ENCODE results near the gene AGBL4.

Gene AGBL4

DNA sequence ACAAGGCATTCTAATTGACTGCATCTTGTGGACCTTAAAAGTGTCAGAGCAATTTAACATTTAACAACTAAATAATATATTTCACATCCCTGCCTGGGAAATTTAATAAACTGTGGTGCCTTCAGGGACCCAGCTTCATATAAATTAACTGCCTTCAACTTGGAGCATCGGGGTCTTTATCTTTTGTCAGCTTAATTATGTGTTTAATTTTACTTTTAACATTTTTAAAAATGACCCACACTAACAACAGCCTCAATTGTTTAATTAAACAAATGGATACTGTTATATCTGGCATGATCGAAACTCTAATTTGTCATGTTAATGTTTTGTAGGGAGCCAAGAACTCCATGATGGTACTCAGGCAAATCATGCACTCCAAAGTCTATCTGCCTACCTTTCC, 857.7 kb downstream of the AGBL4 start:
- FAIRE-seq, result no peak

DNA sequence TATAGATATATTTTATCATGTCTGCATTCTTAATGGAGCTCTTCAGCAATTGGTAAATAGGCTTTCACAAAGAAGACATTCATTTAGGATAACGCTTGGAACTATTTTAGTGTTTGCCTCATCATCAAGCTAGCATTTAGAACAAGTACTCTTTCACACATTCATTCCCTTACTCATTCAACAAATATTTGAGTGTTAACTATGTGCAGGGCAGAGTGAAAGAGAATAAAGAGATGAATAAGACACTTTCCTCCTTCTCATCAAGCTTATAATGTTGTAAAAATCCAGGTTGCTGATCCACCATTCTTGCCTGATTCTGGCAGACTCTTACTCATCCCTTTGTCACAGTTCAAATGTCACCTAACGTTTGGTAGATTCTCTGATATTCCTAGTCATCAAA, 860.7 kb downstream of the AGBL4 start:
- no peak for FAIRE-seq

DNA sequence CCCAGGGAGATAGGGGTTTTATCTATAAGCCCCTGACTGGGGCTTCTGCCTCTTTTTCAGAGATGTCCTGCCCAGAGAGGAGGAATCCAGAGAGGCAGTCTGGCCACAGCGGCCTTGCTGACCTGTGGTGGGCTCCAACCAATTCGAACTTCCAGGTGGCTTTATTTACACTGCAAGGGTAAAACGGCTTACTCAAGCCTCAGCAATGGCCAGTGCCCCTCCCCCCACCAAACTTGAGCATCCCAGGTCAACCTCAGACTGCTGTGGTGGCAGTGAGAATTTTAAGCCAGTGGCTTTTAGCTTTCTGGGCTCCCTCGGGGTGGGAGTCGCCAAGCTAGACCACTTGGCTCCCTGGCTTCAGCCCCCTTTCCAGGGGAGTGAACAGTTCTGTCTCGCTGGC, 863.1 kb downstream of the AGBL4 start:
- FAIRE-seq, result no peak

DNA sequence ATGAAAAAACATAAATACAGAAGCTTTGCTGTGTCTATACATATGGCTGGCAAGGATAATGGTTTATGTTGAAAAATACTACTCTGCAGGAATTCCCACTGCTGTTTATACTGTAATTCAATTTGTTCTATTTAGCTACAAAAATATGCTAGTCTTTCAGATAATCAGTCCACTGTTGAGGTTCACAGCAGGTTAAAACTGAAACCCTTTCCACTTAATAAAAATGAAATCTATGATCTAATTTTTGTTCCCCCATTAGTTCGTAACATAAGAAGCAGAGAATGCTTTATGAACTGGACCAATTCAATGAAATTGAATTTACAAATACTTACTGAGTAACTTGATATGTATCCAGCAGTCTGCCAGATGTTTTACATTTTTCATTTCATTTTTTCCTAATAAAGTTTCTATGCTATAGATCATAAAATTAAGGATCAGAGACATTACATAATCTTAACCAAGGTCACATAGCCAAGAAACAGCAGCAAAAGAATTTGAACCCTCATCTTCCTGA, 887.0 kb downstream of the AGBL4 start:
- FAIRE-seq, result no peak

DNA sequence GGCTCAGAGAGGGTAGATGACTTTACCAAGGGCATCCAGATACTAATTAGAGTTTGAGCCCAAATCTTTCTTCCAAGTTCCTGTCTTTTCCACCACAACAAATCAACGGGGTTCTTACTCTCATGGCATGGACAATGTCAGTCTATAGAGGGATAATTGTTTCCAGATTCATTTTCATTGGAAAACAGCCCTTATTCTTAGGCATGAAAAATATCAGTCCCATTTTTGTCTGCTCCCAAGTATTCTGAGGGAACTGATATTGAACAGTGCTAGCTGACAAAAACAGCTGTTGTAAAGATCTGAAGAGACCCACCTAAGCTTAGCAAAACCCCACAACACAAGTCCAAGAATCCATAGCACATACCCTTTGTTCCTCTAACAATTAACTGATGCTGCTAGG, 898.0 kb downstream of the AGBL4 start:
- no peak for FAIRE-seq

DNA sequence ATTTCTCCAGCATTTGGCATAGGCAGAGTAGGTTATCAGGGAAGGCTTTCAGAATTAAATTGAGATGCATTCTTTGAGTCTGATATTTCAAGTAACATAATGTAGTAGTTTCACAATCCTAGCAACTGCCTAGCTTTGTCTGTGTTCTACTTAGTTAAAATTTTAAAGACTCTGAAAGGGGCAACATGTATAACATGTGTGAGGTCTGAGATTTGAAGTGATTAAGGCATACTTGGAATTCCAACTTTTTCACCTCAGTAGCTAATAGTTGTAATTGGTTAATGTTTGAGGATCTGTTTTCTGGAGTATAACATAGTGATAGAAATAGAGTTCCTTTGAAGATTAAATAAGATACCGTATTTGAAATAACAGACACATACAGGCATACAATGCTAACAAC, 911.8 kb downstream of the AGBL4 start:
- FAIRE-seq, result no peak

DNA sequence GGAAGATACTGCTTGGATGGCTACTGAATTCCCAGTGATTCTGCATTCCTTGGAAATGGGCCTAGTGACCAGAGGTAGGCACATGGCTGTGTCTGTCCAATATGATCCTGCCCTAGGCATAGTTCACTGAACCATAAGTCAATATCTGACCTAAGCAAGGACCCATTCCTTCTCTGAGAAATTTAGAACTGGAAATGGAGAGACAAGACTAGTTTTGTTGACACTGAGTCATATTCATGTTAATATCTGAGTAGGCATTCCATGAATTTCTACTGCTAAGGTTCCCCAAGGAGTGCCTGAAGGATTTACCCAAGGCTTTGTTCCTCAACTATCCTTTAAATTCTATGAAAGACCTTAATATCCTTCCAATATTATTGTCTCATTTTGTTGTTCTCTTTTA, 917.3 kb downstream of the AGBL4 start:
- no peak for FAIRE-seq

DNA sequence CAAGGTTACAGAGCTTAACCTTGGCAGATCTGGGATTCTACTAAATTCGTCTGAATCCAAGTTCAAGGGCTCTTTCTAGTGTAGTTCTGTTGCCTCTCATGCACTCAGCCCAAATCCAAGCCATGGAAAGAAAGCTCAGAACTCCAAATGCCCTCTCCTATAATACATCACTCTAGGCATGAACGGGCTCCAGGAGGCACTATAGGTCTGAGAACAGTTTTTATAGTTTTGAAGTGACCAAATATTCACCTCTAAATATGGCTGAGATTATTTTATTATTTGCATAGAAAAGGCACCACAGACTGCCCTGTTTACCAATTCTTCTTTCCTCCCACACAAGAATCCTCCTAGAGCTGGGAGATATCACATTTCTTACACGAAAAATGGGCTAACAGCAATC, 919.2 kb downstream of the AGBL4 start:
- no peak for FAIRE-seq

DNA sequence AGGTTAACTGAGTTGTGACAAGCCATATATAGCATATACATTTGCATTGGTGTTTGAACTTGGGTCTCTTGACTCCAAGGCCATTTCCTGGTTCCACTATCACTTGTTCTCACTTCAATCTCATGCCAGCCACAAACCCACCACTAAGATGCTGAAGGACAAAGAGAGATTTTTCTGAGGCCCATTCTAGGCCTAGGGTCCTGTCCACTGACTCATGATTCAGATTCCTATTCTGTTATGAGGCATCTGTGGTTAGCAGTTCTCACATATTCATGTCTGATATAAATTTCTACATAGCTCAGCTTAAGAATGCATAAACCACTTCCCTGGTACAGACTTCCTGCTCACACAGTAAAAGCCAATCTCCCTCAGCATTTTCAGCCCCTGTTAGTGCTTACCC, 921.0 kb downstream of the AGBL4 start:
- no peak for FAIRE-seq

DNA sequence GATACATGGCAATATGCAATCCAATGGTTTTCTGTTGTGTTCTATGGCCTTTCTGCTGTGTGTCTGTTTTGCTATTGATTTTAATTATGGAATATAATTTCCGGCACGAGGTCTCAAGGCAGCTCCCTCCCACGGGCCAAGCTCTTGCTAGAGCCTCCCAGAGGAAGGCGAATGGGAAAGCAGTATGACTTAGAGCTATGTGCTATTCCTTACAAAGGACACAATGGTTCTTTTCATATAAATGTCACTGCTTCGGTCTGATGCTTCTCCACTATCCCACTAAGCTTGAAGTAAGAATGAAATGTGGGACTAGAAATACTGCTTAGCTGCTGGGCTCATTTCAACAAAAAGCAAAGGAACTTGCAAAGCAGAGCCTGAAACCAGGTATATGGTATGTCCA, 924.9 kb downstream of the AGBL4 start:
- FAIRE-seq, result no peak

DNA sequence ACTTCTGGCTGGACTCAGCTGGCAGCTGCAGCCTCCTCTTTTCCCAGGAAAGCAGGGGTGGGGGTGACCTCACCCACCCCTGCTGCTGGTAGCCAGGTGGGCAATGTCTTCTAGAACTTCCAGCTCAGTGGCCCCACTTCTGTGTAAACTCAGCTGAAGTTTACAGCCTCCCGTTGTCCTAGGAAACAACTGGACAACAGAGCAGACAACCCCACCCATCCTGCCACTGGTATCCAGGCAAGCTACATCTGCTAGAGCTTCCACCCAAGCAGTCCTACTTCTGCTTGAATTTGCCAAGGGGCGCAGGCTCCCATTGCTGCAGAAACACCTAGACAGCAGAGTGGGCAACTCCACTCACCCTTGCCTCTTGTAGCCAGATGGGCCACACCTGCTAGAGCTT, 937.4 kb downstream of the AGBL4 start:
- FAIRE-seq, result no peak

DNA sequence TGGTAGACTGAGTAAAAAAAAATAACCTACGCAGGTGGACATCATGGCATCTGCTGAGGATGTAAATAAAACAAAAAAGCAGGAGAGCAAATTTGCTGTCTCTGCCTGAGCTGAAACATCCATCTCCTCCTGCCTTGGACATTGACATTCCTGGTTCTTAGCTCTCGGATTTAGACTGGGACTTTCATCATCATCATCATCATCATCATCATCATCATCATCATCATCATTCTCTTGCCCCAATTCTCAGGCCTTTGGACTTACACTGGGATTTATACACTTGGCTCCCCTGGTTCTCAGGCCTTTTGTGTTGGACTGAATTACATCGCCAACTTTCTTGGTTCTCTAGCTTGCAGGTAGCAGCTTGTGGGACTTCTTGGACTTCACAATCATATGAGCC, 938.7 kb downstream of the AGBL4 start:
- no peak for FAIRE-seq

DNA sequence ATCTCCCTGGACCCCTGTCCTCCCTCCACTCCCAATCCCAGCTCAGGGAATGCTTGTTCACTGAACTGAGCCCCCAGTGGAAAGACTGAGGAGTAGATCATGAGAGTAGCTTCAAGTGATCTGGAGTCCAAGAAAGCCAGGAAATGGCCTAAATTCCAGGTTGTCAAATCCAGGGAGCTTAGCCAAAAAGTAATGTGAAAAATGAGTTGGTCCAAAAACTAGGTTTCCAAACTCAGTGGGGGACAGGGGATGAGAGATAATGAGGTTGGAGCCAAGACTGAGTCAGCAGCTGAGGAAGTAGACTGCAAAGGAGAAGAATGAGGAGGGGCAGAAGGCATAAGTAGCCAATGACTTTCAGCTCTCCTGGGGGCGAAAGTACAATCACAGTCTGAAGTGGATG, 963.0 kb downstream of the AGBL4 start:
- no peak for FAIRE-seq

DNA sequence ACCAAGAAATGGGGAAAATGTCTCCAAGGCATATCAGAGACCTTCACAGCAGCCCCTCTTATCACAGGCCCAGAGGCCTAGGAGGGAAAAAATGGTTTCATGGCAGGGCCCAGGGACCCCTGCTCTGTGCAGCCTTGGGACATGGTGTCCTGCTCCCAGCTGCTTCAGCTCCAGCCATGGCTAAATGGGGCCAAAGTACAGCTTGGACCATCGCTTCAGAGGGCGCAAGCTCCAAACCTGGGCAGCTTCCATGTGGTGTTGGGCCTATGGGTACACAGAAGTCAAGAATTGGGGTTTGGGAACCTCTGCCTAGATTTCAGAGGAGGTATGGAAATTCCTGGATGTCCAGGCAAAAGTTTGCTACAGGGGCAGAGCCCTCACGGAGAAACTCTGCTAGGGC, 964.7 kb downstream of the AGBL4 start:
- FAIRE-seq, result no peak

DNA sequence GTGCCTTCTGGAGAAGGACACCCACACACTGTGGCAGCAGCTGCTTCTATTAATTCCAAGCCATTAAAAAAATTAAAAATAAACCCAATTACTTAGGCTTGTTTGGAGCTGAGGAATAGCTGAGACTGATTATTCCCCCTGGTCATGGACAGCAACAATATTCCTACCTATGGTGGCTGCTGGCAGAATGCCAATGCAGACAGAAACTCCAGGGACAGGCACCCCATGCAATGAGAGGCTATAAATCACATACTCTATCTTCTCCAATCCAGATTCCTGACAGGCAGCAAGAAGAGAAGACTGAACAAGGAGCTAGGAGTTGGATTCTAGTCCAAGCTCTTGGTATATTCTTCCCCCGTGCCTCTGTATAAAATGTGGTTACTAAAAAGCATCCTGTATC, 971.7 kb downstream of the AGBL4 start:
- no peak for FAIRE-seq

DNA sequence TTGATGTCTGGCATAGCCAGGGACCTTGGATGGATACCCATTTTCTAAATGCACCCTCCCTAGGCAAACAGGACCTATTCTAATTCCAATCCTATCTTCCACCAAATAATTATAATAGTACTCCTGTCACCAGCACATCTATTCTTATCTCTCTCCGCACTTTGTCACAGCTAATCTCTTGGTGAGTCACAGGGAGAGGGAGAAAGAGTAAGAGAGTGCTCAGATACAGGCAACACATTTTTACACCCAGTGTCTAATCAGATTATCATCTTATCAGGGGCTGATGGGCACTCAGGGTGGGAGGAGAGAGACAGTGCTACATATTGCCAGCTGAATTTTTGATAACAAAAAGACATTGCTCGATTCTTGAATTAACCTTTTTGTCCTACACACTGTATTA, 972.1 kb downstream of the AGBL4 start:
- no peak for FAIRE-seq

DNA sequence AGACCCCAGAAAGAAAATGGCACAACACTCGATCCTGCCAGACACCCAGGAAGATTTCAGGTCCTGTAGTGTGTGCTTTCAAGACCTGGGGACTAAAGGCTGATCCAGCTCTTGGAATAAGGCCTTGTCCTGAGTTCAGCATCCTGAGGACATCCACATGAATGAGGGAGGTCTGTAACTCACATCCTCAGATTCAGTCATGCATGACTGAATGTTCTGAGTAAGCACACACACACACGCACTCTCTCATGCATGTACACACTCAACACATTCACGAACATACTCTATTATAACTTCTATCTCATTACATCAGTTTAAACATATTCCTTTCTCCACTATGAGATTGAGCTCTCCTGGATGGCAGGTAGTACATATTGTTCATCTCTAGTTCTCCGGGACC, 973.7 kb downstream of the AGBL4 start:
- FAIRE-seq, result no peak

DNA sequence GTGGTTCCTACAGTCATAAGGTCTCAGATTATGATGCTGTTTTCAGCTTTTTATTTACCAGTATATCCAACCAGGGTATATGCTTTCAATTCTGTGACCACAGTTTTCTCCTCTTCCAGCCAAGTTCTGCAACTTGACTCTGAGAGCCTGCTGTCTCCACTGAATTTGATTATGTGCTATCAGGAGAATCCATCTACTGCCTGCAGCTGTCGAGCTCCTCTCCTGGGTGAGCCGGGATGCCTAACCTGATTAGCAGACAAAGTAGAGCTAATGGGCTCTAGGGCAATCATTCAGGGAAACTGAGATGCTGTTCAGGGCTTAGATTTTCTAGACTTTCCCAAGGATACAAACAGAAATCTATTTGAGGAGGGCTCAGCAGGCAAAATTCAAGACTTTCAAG, 975.6 kb downstream of the AGBL4 start:
- FAIRE-seq, result no peak

DNA sequence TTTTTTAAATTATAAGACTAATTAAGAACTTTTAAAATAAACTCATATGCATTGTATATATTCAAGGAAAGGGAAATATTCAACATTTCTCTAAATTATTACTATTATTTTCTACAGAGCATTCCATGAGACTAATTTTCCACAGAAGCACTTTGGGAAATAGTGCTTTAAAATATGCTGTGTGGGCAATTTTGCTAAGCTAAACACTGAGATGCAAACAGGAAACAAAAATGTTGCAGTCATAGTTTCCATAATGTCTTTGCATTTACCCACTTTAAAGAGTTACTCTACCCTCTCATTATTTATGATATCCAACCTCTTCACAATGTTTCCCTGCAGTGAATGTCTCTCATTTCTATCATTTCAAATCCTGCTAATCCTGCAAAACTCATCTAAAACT, 977.4 kb downstream of the AGBL4 start:
- FAIRE-seq, result no peak

DNA sequence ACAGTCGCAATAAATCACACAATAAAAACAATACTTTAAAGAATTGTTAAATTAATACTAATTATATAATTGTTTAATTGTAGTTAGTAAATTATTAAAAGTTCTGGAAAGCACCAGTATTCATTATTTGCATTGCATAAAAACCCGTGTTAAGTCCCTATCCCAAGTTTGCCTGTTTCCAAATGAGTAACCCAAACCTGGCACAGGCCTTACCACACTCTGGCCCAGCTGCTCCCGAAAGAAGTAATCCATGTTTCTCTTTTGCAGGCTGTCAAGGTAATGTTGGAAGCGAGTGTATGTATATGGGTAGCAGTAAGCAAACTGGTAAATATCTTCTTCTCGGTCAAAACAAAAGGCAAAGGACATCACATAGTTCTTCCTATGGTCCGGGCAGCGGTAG, 978.4 kb downstream of the AGBL4 start:
- no peak for FAIRE-seq

DNA sequence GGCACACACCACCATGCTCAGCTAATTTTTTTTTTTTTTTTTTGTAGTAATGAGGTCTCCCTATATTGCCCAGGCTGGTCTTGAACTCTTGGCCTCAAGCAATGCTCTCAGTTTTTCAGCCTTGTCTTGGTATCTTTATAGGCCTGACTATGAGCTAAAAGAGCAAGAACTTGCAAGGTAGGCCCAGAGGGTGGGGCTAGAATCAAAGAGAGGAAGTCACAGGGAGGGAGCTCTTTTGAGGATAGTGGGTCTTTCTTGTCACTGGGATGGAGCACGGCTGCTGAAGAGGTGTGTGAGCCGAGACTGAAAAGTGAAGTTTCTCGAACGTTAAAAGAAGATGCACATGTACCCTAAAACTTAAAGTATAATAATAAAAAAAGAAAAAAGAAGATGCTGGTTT, 987.1 kb downstream of the AGBL4 start:
- no peak for FAIRE-seq

DNA sequence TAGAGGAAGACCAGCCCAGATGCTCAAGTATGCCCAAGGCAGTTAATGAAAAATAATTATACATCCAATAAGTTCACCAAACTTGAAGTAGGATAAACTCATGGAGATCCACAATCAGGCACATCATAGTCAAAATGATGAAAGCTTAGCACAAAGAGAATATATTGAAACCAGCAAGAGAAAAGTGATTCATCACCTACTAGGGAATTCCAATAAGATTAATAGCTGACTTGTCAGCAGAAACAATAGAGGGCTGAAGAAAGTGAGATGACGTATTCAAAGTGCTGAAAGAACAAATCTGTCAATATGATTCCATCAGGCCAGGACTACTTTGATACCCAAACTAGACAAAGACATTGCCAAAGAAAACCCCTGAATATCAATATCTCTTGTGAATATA, 995.4 kb downstream of the AGBL4 start:
- FAIRE-seq, result no peak

DNA sequence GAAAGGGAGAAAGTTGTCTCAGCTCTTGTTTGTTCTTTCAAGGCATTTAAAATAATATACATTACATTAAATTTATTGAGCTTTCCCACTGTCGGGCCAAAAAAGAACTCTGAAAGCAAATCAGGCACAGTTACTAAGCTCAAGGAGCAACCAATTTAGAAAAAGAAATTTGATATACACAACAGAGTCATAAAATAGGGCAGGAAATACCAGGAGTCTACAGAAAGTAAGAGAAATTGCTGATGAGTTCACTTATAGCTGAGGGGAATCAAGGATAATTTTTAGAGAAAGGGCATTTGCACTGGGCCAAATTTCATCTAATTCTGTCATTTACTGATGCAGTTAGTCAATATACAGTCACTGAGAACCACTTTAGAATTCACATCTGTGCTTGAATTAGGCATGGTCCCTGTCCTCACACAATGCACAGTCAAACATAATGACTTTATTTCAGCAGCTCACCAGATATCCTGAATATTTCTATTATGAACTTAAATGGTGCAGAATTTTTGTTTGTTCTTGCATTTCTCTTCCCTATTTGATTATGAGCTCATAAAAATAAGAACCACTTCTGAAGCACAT, 997.4 kb downstream of the AGBL4 start:
- FAIRE-seq, result no peak

DNA sequence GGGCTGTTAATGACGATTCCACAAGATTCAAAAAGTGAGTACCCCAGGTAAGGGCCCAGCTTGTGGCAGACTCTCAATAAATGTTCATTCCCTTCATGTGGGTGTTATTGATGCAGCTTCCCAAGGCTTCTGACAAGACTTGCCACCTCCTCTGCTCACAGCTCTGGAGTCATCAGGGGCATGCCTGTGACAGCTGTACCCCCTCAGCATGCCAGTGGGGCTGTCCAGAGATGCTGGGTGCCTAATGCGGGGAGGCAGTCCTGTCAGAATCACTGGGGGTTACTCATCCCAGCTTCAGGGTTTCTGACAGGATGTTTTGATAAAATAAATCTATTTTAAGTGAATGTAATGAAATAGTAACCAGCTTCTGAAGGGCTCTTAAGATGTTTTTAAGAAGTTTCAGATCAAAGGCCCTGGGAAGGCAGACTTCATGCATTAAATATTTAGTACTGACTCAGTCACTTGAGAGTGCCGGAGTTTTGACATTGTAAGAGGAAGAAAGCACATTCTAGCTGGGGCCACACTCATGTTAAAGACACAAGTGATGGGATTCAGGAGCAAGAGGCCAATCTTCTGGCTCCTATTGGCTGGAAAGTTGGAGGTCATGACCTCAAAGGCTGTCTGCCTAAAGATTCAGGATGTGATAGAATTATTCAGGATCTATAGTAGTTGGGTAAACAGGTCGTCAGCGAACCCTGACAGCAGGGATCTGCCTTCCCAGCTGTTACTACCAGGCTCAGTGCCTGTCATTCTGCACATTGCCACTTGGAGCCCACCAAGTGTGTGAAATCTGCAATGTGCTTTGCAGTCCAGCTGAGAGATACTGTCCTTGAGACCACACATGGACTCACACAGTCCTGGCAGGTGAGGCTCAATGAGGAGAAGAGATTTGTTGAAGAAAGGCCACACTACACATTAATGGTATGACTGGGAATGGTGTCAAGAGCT, 1007.5 kb downstream of the AGBL4 start:
- FAIRE-seq, result no peak

Data from colon (tissue), 2 donors.